BLaER1 treated with 17β-estradiol and CSF1 and Interleukin-3, amounts not matched to agents 10 nM and 100 nM (cell line): ENCODE results near the gene MRAS.

Experiments used
- H3K27ac ChIP-seq, 11 experiments: shearing (Covaris generic); formaldehyde crosslinking; 2 replicates each; pipeline ENCODE4 v1.8.1; 2022
- H3K27me3 ChIP-seq, 11 experiments: shearing (Covaris generic); formaldehyde crosslinking; 2 replicates each; pipeline ENCODE4 v1.8.1; 2022
- H3K36me3 ChIP-seq, 11 experiments: shearing (Covaris generic); formaldehyde crosslinking; 2 replicates each; pipeline ENCODE4 v1.8.1; 2022
- H3K4me1 ChIP-seq, 10 experiments: shearing (Covaris generic); formaldehyde crosslinking; 2 replicates each; pipeline ENCODE4 v1.8.1; 2022
- H3K4me2 ChIP-seq, 11 experiments: shearing (Covaris generic); formaldehyde crosslinking; 2 replicates each; pipeline ENCODE4 v1.8.1; 2022
- H3K4me3 ChIP-seq, 10 experiments: shearing (Covaris generic); formaldehyde crosslinking; 2 replicates each; pipeline ENCODE4 v1.8.1; 2022
- H3K9ac ChIP-seq, 11 experiments: shearing (Covaris generic); formaldehyde crosslinking; 2 replicates each; pipeline ENCODE4 v1.8.1; 2022
- H3K9me3 ChIP-seq, 11 experiments: shearing (Covaris generic); formaldehyde crosslinking; replicated peaks in 1 of 11; 2 replicates each; pipeline ENCODE4 v1.8.1; 2022
- H4K20me1 ChIP-seq, 11 experiments: shearing (Covaris generic); formaldehyde crosslinking; 2 replicates each; pipeline ENCODE4 v1.8.1; 2022
- Cebpa-rat ChIP-seq, 11 experiments: shearing (Covaris generic); IDR thresholded peaks; 2 replicates each; pipeline ENCODE4 v1.8.1; 2022

Gene MRAS

GRCh38 chr3:138360869-138361525, 12.6 kb downstream of the MRAS start:
- no peak for TF ChIP-seq Cebpa-rat (IDR thresholded peaks at IDR 0.05)
- Histone ChIP-seq H3K4me1 (peaks cover 12 to 46% (median 16%) of the 10 kb centered on the region in 10 experiments), H3K4me3 (no peak overlapping the region), H3K9ac (no peak overlapping the region), H3K9me3 (no peaks in the 10 kb centered on the region), H4K20me1 (peaks cover 0 to 12% (median 0%) of the 10 kb centered on the region in 11 experiments; a peak in 3 of 22 replicates), H3K27ac (no peak overlapping the region; a peak in 1 of 22 replicates), H3K4me2 (peak overlapping the region; percentile 66 to 88 (median 79)), H3K27me3 (no peaks in the 10 kb centered on the region), H3K36me3 (peaks cover 0 to 10% (median 0%) of the 10 kb centered on the region in 11 experiments; a peak in 1 of 22 replicates)

DNA sequence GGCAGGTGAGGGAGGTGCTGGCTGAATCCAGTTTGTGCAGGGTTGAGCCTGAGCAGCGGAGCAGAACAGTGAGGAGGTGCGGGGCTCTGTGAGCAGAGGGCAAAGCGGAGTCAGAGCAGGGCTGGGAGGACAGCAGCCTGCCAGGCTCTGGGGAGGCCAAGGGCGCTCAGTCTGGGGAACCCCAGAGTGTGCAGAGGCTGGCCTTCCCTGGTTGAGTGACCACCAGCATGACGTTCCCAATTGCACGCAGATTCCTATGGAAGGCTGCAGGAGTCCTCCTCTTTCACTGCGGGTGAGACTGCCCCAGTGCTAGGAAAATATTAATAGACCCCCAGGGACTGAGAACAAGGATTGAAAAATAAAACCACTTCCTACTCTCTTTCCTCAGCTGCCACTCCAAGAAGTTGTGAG, 13.2 kb downstream of the MRAS start:
- Histone ChIP-seq H3K36me3 (peaks cover 0 to 10% (median 0%) of the 10 kb centered on the region in 11 experiments; a peak in 1 of 22 replicates), H3K27ac (no peak overlapping the region; a peak in 2 of 22 replicates), H3K4me1 (peaks cover 12 to 52% (median 16%) of the 10 kb centered on the region in 10 experiments), H3K27me3 (no peaks in the 10 kb centered on the region), H3K4me2 (peak overlapping the region; percentile 66 to 88 (median 79)), H4K20me1 (peaks cover 0 to 12% (median 0%) of the 10 kb centered on the region in 11 experiments; a peak in 3 of 22 replicates), H3K4me3 (no peak overlapping the region), H3K9me3 (no peaks in the 10 kb centered on the region), H3K9ac (peak overlapping the region in 4 of 11 experiments; percentile 18 to 34 (median 32); a peak in 3 of 22 replicates)
- no peak for TF ChIP-seq Cebpa-rat (IDR thresholded peaks at IDR 0.05)

GRCh38 chr3:138362538-138362937, 14.2 kb downstream of the MRAS start:
- peaks cover 12 to 62% (median 18%) of the 10 kb centered on the region in 10 experiments for H3K4me1 ChIP-seq
- peaks cover 0 to 10% (median 0%) of the 10 kb centered on the region in 11 experiments; a peak in 1 of 22 replicates for H3K36me3 ChIP-seq
- H3K27me3 ChIP-seq, result no peaks in the 10 kb centered on the region
- no peaks in the 10 kb centered on the region for H3K9me3 ChIP-seq
- peak overlapping the region in 9 of 11 experiments; percentile 66 to 88 (median 79); a peak in 16 of 22 replicates for H3K4me2 ChIP-seq
- H3K9ac ChIP-seq, result 0 out of 22 replicates have a peak overlapping the region, but pooled peaks of 1 of the 11 experiments have one; percentile 18
- TF ChIP-seq Cebpa-rat (IDR thresholded peaks at IDR 0.05), result no peak
- H3K27ac ChIP-seq, result no peak overlapping the region
- H3K4me3 ChIP-seq, result no peak overlapping the region
- peaks cover 0 to 12% (median 0%) of the 10 kb centered on the region in 11 experiments; a peak in 3 of 22 replicates for H4K20me1 ChIP-seq

DNA sequence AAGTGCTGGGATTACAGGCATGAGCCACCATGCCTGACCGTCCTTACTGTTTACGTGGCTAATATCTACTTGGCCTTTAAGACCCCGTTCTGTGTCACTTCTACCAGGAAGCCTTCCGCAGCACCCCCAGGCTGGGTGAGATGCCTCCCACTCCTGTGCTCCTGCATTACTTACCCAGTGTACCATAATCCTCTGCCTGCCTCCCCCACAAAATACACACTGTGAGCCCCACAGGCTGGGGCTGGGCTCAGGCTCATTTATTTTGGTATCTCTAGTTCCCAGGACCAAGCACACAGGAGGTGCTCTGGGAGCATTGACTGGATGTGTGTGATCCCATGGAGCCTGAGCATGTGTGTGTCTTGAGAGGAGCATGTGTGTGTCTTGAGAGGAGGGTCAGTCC, 14.9 kb downstream of the MRAS start:
- no peak for TF ChIP-seq Cebpa-rat (IDR thresholded peaks at IDR 0.05)
- H3K4me2 ChIP-seq, result no peak overlapping the region
- no peak overlapping the region for H3K4me3 ChIP-seq
- no peaks in the 10 kb centered on the region for H3K9me3 ChIP-seq
- no peak overlapping the region for H3K27ac ChIP-seq
- no peaks in the 10 kb centered on the region for H3K27me3 ChIP-seq
- H4K20me1 ChIP-seq, result peaks cover 0 to 12% (median 0%) of the 10 kb centered on the region in 11 experiments; a peak in 3 of 22 replicates
- peaks cover 0 to 10% (median 0%) of the 10 kb centered on the region in 11 experiments; a peak in 1 of 22 replicates for H3K36me3 ChIP-seq
- H3K9ac ChIP-seq, result no peak overlapping the region
- H3K4me1 ChIP-seq, result peaks cover 15 to 69% (median 22%) of the 10 kb centered on the region in 10 experiments

- TF ChIP-seq Cebpa-rat (IDR thresholded peaks at IDR 0.05), result no peak
- no peaks in the 10 kb centered on the region for H3K27me3 ChIP-seq
- H3K27ac ChIP-seq, result no peak overlapping the region
- peaks cover 21 to 71% (median 26%) of the 10 kb centered on the region in 10 experiments for H3K4me1 ChIP-seq
- peak overlapping the region in 1 of 11 experiments; percentile 94; a peak in 1 of 22 replicates for H3K4me2 ChIP-seq
- H3K9me3 ChIP-seq, result no peaks in the 10 kb centered on the region
- H3K4me3 ChIP-seq, result no peak overlapping the region
- H3K9ac ChIP-seq, result no peak overlapping the region
- peaks cover 0 to 12% (median 0%) of the 10 kb centered on the region in 11 experiments; a peak in 3 of 22 replicates for H4K20me1 ChIP-seq
- peaks cover 0 to 10% (median 0%) of the 10 kb centered on the region in 11 experiments; a peak in 1 of 22 replicates for H3K36me3 ChIP-seq
Observed at GRCh38 chr3:138364356-138365252, 16.2 kb downstream of the MRAS start.

DNA sequence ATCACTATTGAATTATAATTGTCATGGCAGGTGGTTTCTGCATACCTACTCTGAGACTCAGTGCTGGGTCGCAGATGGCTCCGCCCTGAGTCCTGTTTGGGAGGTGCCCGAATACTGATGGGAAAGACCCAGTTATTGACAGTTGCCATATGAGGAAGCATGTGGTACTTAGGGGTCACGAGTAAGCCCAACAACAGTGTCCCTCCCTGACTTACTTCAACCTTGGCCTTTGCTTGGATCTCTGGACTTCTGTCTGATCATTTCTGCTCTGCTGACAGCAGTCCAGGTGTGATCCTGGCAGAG, 16.8 kb downstream of the MRAS start:
- Histone ChIP-seq H3K4me1 (peaks cover 23 to 73% (median 28%) of the 10 kb centered on the region in 10 experiments), H3K27ac (no peak overlapping the region)

GRCh38 chr3:138366006-138366759, 17.8 kb downstream of the MRAS start:
- H3K4me2 ChIP-seq, result peak overlapping the region in 3 of 11 experiments; percentile 71 to 94 (median 85); a peak in 5 of 22 replicates
- no peak for TF ChIP-seq Cebpa-rat (IDR thresholded peaks at IDR 0.05)
- H3K27me3 ChIP-seq, result no peaks in the 10 kb centered on the region
- H3K36me3 ChIP-seq, result 0 out of 22 replicates have a peak, but pooled peaks cover 0 to 5% (median 0%) of the 10 kb centered on the region in 11 experiments
- no peak overlapping the region for H3K4me3 ChIP-seq
- peaks cover 22 to 72% (median 28%) of the 10 kb centered on the region in 10 experiments for H3K4me1 ChIP-seq
- no peak overlapping the region for H3K9ac ChIP-seq
- H3K9me3 ChIP-seq, result peaks cover 0 to 6% (median 0%) of the 10 kb centered on the region in 11 experiments; a peak in 1 of 22 replicates
- H3K27ac ChIP-seq, result peak overlapping the region in 1 of 11 experiments; percentile 88; a peak in 1 of 22 replicates
- peaks cover 0 to 4% (median 0%) of the 10 kb centered on the region in 11 experiments; a peak in 3 of 22 replicates for H4K20me1 ChIP-seq

More for the DNA sequence above, 16.8 kb downstream of the MRAS start:
- H3K4me2 ChIP-seq, result peak overlapping the region in 1 of 11 experiments; percentile 94; a peak in 1 of 22 replicates
- peaks cover 0 to 12% (median 0%) of the 10 kb centered on the region in 11 experiments; a peak in 3 of 22 replicates for H4K20me1 ChIP-seq
- no peaks in the 10 kb centered on the region for H3K27me3 ChIP-seq
- H3K9me3 ChIP-seq, result no peaks in the 10 kb centered on the region
- no peak overlapping the region for H3K9ac ChIP-seq
- no peak overlapping the region for H3K4me3 ChIP-seq
- peaks cover 0 to 8% (median 0%) of the 10 kb centered on the region in 11 experiments; a peak in 1 of 22 replicates for H3K36me3 ChIP-seq
- no peak for TF ChIP-seq Cebpa-rat (IDR thresholded peaks at IDR 0.05)
